SK-N-SH (cell line): ENCODE measurements around the gene SUPT20HL1.

ENCODE experiments used
- CTCF ChIP-seq: fragments of 200-600 bp; sonication (generic); IDR thresholded peaks from 2 replicates; pipeline ENCODE4 v1.6.1; 2017; ENCODE audit warnings: antibody characterized with exemption, mild to moderate bottlenecking, moderate library complexity
- EZH2phosphoT487 ChIP-seq: fragments of 200-600 bp; sonication (generic); IDR thresholded peaks from 2 replicates; pipeline ENCODE4 v1.6.1; 2017; ENCODE audit warnings: low read depth, mixed run types, mild to moderate bottlenecking, antibody characterized with exemption, moderate library complexity, borderline replicate concordance
- FOXJ3 ChIP-seq: sonication (generic); formaldehyde crosslinking; IDR thresholded peaks from 2 replicates; pipeline ENCODE4 v1.5.1; 2020; ENCODE audit warnings: mild to moderate bottlenecking, missing genetic modification reagents
- GABPA ChIP-seq: IDR thresholded peaks from 2 replicates; pipeline ENCODE4 v1.4.0; 2012; ENCODE audit warnings: low read depth, mild to moderate bottlenecking
- GATA2 ChIP-seq: sonication (generic); formaldehyde crosslinking; IDR thresholded peaks from 2 replicates; pipeline ENCODE4 v1.5.0; 2020; ENCODE audit warnings: mild to moderate bottlenecking, missing genetic modification reagents
- JUND ChIP-seq: IDR thresholded peaks from 2 replicates; pipeline ENCODE4 v1.4.0; 2012
- MXI1 ChIP-seq: IDR thresholded peaks from 2 replicates; pipeline ENCODE4 v1.6.1; 2012; ENCODE audit warnings: mild to moderate bottlenecking, low read depth, low read length, improper control_type of control experiment
- POLR2AphosphoS5 ChIP-seq: IDR thresholded peaks from 2 replicates; pipeline ENCODE4 v1.6.1; 2012; ENCODE audit warnings: low read depth, low read length
- RXRA ChIP-seq: IDR thresholded peaks from 2 replicates; pipeline ENCODE4 v1.4.0; 2012; ENCODE audit warnings: low read depth, mild to moderate bottlenecking, borderline replicate concordance
- SIN3A ChIP-seq: IDR thresholded peaks from 2 replicates; pipeline ENCODE4 v1.6.1; 2012; ENCODE audit warnings: low read depth, mild to moderate bottlenecking, low read length, moderate library complexity, borderline replicate concordance
- SMC3 ChIP-seq: IDR thresholded peaks from 2 replicates; pipeline ENCODE4 v1.6.1; 2012; ENCODE audit warnings: low read depth, low read length, improper control_type of control experiment
- TF ChIP-seq, protein P1 (sequence below): IDR thresholded peaks from 2 replicates; pipeline ENCODE4 v1.4.0; 2012; ENCODE audit warnings: low read depth, borderline replicate concordance
- TF ChIP-seq, protein P2 (sequence below): fragments of 150-350 bp; IDR thresholded peaks from 2 replicates; pipeline ENCODE4 v1.6.1; 2016; ENCODE audit warnings: mild to moderate bottlenecking, low read depth, low read length

DNA sequence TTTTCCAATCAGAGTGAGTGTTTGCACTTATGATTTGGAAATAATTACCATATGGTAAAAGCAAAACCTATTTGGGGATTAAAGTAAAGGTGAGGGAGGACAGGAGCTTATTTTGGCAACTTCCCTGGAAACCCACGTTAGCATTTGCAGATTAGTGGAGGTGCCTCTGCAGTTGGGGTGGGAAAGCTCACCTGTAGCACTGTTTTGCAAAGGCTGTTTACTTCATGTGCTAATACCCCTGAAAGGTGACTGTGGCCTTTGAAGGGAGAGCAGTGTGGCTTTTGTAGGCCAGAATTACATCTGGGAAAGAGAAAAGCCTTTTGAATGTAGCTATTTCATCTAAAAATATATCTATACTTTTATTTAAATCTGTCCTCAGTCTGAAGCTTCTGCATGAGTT lies 9.4 kb downstream of the SUPT20HL1 start:
- TF ChIP-seq CTCF (no peak), SIN3A (no peak), JUND (no peak), GATA2 (CRISPR knock-in tag) (no peak), EZH2phosphoT487 (no peak), FOXJ3 (CRISPR knock-in tag) (no peak), SMC3 (no peak), GABPA (no peak), MXI1 (no peak), RXRA (no peak), POLR2AphosphoS5 (no peak)
- TF ChIP-seq, protein P1, sequence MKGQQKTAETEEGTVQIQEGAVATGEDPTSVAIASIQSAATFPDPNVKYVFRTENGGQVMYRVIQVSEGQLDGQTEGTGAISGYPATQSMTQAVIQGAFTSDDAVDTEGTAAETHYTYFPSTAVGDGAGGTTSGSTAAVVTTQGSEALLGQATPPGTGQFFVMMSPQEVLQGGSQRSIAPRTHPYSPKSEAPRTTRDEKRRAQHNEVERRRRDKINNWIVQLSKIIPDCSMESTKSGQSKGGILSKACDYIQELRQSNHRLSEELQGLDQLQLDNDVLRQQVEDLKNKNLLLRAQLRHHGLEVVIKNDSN, result no peak
- TF ChIP-seq, protein P2, sequence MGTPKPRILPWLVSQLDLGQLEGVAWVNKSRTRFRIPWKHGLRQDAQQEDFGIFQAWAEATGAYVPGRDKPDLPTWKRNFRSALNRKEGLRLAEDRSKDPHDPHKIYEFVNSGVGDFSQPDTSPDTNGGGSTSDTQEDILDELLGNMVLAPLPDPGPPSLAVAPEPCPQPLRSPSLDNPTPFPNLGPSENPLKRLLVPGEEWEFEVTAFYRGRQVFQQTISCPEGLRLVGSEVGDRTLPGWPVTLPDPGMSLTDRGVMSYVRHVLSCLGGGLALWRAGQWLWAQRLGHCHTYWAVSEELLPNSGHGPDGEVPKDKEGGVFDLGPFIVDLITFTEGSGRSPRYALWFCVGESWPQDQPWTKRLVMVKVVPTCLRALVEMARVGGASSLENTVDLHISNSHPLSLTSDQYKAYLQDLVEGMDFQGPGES, result no peak
